ENCODE results near the gene DIPK1C.
"Not testable (repeated sequence)": the region's sequence is repeated elsewhere in the genome, so short reads cannot be mapped to it uniquely, and the experiment has no call there.

DIPK1C gene

DNA sequence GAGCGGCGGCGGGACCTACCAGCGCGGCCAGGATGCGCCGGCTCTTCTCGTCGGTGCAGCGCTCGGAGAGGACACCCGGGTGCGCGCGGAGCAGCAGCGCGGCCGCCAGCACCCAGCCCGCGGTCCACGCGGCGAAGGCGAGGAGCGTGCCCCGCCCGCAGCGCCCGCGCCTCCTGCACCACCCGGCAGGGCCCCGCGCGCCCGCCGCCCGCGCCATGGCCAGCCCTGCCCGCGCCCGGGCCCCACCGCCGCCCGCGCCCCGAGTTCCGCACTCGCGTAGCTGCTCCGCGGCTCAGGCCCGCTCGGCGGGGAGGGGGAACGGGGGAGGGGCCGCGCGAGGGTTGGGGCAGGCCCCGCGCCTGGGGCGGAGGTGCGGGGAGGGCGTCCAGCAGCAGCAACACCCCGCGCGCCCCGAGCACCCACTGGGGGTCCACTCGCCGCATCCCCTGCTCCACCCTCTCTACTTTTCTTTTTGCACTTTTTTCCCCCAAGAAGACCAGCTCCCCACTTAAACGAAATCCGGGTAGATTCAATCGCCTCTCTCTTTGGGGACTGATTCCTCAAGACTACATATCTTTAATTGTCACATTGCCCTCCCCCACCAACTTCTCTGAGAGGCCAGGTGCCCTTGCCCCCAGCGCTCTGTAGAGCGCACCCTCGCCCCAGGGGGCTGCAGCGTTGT, at the start of gene DIPK1C:
DIPK1C (minus strand) TSS at position 266 of the 682 bp plus-strand sequence; CDS start at position 217, 49 bp downstream.
- DNase-seq = no peak

DNA sequence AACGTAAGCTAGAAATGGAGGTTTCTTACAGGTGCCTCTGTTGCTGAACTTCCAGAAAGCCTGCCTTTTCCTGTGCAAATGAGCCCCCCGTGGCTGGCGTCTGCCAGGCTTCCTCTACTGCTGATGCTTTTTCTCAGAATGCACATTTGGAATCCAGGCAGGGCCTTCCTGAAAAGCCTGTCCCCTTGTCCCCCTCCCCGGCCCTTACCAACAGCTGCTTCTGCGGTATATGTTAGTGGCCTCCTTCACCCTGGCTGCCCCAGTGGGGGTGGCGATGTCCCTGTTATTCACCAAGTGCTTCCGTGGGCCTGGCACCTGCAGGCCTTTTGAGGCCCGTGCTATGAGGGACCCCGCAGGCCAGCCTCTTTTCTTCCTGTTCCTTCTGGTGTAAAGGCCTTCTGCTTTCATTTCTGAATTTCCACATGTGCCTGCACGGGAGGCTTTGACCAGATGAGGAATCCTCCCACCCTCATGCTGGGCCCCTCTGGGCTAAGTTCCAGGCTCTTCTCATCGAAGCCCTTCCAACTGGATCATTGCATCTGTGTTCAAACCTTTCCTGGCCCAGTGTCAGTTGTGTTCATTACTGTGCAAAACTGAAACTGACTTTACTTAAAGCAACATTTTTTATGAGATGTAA, 49.5 kb upstream of the DIPK1C start:
- peak; percentile 87 for DNase-seq

DNA sequence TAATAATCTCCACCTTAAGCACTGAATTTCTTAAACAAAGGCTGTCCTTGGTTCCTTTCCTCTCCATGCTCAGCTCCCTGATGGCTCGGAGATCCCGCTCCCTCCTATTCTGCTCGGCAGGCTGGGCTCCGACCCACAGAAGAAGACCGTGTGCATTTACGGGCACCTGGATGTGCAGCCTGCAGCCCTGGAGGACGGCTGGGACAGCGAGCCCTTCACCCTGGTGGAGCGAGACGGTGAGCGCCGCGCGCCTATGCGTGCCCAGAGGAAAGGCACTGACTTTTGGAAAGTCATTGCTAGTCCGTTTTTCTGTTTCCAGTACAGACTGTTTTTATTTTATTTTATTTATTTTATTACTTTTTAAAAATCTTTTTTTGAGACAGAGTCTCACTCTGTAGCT, 48.7 kb upstream of the DIPK1C start:
- DNase-seq = no peak

DNA sequence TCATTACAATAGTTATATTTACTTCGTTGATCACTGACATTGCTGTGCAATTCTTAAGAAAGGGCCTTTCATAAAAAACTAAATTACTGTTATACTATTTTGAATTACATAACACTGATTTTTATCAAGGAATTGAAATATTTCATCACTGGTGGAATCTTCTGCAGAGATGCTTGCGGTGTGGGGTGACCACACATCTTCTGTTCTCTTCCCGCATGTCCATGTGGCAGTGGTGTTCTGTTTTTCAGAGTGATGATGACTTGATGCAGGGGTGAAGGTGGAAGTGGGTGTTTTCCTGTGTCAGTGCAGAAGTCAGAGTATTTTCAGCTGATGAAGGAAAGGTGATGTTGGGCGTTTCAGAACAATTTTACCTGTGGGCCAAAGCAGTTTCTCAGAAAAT, 46.0 kb upstream of the DIPK1C start:
- DNase-seq = no peak

DNA sequence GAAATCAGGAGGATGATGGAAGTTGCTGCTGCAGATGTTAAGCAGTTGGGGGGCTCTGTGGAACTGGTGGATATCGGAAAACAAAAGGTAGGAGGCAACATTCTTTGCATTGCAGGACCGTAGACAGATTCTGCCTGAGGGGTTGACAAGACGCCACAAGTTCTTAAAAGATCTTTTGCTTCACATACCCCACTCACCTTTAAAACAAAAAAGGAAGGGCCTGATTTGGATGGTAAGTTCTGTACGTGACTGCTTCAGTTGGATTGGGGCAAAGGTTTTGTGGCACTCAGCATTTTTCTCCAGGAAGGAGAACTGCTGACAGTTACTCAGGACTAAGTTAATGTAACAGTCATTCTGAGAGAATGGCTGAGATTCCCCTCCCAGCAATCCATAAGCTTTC, 44.3 kb upstream of the DIPK1C start:
- no peak for DNase-seq

DNA sequence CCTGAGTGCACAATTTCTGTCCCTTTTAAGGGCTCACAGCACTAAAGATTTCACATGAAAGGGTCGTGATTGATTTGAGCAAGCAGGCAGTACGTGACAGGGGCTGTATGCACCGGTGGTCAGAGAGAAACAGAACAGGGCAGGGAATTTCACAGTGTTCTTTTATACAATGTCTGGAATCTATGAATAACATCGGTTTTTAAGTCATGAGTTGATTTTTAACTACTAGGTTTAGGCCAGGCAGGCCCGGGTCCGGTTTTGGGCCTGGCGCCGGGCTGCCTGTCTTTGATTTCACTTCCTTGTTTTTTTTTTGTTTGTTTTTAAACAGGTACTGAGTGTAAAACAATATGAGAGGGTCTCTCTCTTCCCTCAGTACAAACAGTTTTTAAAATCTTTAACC, 43.7 kb upstream of the DIPK1C start:
- DNase-seq = not testable (repeated sequence)

DNA sequence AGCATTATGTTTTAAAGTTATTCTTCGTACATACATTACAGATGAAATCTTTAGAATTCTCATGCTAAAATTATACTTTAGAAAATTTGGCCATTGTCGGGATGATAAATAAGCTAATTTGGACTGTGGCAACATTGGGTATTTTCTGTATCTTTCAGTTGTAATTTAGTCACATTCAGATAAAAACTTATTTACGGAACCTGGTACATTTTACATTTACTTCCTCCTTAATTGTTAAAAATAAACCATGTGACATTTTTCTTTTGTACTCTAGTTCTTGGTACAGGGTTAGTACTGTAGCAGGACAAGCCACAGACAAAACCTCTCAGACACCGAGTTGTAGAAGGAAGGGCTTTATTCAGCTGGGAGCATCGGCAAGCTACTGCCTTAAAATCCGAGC, 43.3 kb upstream of the DIPK1C start:
- peak; percentile 51 for DNase-seq

DNA sequence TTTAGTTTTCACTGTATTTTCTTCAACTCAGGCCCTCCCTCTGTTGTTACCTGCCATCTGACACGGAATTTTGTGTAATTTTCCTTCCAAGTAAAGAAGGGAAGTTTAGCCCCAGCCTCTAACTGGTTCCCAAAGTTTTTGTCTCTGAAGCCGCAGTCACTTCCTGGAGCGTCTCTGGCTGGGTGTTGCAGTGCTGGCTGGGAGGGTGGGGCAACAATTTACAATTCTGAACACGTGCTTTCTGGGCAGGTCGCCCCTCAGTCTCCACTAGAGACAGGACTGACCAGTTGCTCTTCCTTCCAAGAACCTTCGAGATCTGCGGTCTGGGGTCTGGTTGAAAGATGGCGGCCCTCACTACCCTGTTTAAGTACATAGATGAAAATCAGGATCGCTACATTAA, 42.5 kb upstream of the DIPK1C start:
- DNase-seq = peak; percentile 84

DNA sequence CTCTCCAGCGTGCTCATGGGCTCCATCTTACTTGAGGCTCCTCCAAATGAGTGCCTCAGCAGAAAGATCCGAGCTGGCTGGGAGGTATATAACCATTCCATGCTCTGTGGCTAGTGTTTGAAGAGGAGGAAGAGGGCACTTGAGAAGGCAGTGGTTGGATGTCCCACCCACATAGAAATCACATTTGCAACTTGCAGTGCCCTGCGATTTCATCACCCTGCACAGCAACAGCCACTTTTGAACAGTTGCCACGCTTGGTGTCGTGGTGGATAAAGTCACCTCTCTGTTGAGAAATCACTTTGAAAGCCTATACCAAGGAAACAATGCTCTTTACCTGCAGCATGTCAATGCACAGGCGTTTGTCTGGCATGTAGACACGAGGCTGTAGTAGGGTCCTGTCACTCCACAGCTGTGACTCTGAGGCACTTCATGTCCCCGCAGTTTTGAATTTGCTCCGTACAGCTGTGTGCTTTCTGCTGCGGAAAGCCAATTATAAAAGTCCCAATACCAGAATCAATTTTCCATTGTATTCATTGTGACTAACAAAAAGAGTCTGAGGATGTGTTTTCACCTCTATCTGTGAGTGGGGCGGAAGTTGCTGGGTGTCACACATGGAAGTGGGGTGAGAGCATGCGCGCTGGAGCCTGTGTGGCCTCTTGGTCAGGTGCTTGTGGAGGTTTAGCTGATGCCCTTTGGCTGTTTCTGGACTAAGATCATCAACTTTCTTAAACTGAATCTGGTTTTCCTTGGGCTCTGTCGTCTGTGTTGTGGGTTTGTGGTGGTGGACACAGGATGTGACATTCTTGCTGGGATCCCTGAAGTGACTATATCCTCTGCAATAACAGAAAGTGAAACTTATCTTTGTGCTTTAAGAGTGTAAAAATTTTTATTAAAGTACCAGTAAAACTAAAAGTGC, 41.9 kb upstream of the DIPK1C start:
- DNase-seq = peak; percentile 95

DNA sequence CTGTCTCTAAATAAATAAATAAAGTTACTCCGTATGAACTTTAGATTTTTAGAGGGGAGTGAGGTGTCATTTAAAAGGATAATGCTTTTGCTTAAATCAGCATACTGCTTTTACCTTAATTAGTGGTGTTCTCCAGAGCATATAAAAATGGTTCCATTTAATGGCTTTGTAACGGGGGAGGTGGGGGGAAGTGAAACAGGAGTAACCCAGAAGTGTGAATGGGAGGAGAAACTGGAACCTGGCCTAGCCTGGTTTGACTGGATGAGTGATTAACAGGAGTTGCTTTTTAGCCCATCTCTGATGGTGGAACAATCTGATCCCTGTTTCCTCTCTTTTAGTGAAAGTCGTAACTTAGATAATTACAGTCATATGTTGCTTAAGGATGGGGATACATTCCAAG, 40.7 kb upstream of the DIPK1C start:
- peak; percentile 59 for DNase-seq

DNA sequence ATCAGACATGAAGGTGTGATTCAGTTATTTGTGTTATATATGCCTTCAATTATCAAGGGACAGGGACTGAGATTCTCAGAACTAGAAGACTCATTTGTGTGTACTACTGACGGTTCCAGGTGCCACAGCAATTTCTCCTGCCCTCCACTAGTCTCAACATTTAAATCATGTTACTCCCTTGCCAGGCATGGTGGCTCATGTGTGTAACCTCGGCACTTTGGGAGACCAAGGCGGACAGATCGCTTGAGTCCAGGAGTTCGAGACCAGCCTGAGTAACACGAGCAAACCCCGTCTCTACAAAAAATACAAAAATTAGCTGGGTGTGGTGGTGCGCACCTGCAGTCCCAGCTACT, 40.2 kb upstream of the DIPK1C start:
- DNase-seq = no peak

DNA sequence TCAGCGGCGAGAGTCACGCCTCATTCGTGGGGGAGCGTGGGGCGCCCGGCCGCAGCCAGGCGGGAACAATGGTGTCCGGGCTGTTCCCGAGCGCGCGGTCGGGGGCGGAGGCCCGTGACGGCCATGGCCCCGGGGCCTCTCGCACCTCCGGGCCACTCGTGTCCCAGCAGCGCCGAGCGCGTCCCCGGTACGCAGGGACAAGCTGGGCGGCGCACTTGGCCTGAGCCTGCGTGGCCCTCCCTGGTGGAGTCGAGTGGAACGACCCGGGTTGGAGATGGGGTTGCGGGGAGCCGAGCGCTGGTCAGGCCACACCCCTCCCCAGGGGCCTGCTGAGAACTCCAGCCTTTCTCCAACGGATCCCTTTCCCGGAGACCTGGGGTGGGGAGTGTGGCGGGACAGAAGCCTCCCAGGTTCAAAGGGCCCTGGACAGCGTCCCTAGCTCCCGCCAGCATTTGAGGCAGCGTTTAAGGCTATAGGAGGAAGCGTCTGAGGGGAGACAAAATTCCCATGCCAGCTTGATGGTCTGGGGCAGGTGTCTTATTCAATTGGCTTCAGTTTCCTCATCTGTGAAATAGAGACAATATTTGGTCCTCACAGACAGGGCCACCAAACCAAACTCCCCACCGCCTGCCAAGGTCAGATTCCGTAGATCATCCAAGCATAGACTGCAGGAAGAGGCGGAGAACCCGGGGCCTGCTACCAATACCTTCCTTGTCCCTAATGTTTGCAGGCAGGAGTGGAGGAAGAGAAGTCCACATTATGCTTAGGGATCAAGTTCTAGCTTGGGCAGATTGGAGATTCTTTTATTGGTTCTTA, 39.6 kb upstream of the DIPK1C start:
- peak; percentile 36 for DNase-seq

DNA sequence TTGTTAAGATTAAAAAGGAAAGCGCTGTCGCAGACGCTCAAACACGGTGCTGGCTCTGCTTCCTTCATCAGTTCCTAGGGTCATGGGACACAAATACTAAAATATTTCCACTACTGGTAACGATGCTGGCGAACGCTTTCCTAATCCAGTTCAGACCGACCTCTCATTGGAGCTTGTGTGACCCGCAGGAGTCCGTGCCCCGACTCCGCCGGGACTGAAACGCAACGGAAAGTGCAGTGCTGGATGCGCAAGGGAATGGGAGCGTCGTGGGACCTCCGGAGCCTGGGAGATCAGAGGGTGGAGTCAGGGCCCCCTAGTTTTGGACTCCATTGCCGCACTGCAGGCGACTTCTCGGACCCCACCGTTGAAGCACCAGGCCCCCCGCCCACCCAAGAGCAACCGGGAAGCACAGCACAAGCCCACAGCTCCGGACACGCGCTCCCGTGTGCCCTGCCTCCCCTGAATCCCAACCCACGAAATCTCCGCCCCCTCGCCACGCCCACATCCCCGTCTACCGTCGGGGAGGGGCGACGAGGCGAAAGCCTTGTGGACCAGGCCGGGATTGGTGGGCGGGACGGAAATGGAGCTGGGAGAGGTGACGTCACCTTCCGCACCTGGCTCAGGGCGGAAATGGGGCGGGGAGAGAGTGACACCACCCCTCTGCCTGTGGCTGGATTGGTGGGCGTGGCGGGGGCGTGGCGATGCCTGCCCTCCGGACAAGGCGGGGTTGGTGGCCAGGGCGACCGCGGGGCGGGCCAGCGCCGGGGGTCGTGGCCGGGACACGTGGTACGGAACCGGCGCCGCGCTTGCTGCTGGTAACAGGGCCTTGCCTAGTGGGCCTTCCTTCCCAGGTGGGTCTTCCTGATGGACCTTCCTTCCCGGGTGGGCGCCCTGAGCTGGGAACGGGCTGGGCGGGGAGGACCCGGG, 38.7 kb upstream of the DIPK1C start, which contains the start of gene CNDP2:
CNDP2 (plus strand) TSS at position 783 of the 927 bp plus-strand sequence. CDS start 3,611 bp downstream, outside the sequence.
- DNase-seq = peak; percentile 98

DNA sequence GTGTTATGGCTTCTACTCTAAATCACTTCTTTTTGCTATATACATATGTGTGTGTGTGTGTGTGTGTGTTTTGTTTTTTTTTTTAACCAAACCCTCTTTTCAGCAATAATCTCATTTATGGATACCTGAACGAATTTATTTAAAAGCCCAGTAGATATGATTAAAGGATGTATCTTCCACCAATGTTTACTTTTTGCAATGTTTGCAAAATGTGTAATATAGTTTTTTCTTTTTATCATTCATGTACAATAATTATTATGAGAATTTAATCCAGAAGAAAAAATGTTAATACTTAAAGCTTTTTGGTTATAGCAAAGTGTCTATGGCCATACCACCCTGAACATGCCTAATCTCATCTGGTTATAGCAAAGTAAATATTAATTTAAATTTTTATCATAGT, 37.4 kb upstream of the DIPK1C start:
- no peak for DNase-seq

DNA sequence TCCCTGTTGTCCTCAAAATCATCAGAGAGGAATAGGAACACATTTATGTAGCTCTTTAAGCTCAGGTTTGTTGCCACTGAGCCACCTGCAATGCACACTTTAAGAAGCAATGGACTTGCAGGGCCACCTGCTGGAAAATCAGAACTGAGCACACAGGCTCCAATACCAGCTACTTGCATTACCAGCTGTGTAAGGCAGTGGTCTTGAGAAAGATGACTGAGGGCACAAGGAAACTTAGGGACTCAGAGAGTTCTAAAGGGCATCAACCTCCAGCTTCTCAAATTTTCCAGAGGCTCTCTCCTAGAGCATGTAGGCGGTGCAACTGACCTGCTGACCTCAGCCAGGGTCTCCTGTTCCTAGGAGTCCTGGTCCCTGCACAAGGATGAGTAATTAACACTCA, 36.6 kb upstream of the DIPK1C start:
- peak; percentile 76 for DNase-seq

DNA sequence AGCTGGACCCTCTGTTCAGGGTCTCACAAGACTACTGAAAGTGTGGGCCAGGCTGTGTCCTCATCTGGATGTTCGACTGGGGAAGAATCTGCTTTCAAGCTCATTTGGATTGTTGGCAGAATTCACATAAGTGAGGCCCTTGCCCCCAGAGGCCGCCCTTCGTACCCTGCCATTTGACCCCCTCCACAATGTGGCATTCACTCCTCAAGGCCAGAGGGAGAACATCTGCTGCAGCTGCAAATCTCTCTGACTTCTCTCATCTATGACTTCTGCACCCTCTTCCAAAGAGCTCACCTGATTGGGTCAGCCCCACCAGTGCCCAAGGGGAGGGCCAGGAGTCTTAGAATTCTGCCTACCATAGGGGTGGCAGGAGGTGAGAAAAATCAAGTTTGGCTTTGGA, 35.2 kb upstream of the DIPK1C start:
- no peak for DNase-seq

DNA sequence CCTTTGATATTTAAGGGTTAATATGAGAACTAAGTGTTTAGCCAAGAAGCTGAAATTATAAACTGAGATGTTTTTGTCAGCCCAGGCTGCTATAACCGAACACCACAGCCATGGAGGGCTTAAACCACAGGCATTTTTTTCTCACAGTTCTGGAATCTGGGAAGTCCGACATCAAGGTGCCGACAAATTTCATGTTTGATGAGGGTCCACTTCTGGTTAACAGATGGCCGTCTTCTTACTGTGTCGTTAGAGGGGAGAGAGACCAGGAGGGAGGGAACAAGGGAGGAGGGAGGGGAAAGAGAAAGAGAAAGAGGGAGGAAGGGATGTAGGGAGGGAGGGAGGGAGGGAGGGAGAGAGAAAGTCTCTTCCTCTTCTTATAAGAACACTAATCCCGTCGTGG, 32.6 kb upstream of the DIPK1C start:
- peak; percentile 24 for DNase-seq

DNA sequence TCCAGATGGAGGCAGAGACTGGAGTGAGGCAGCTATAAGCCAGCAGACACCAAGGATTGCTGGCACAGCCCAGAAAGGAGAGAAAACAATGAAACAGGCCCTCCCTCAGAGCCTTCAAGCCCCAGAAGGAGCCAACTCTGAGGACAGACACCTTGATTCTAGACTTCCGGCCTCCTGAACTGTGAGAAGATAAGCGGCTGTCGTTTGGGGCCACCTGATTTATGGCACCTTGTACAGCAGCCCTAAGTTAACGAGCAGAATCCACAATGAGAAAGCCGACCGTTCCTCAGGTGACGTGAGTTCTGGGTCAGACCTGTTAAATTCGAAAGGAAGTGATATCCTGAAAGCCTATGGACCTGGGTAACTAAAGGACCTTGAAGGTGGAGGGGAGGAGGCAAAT, 31.8 kb upstream of the DIPK1C start:
- no peak for DNase-seq

DNA sequence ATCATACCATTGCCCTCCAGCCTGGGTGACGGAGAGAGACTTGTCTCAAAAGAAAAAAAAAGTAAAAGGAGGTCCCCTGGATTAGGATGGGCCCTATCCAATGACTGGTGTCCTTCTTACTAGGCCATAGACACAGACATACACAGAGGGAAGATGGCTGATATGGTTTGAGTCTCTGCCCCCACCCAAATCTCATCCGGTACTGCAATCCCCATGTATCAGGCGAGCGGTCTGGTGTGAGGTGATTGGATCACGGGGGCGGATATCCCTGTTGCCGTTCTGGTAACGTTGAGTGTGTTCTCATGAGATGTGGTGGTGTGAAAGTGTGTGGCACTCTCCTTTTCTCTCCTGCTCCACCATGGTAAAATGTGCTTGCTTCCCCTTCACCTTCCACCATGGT, 31.2 kb upstream of the DIPK1C start:
- DNase-seq = no peak

DNA sequence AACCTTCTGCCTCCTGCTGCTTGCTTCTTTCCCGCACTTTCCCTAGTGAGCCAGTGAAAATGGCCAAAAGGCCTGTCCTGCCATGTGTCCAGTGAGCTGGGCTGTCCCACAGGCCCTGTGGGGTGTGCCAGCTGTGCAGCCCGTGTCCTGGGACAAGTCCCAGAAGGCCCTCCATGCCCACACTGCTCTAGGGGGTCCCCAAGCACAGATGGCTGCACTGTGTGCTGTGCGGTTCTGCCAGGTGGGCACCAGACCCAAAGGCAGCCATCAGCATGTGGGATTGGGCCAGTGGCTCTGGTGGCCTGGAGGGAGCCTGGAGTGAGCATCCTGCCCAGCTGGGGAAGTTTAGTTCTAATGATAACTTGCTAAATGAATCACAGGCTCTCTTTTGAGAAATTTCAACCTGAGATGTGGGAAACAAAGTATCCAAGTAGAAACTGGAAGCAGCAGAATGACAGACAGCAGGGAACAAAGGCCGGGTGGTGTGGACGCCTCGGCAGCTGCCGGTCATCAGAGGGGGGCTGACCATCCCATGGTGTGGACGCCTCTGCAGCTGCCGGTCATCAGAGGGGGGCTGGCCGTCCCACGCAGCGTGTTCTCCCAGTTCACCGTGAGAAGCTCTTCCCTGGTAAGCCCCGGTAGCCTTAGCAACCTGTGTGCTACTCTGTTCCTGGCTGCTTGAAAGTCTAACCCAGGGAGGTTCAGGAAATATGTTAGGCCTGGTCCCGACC, 29.2 kb upstream of the DIPK1C start:
- no peak for DNase-seq

DNA sequence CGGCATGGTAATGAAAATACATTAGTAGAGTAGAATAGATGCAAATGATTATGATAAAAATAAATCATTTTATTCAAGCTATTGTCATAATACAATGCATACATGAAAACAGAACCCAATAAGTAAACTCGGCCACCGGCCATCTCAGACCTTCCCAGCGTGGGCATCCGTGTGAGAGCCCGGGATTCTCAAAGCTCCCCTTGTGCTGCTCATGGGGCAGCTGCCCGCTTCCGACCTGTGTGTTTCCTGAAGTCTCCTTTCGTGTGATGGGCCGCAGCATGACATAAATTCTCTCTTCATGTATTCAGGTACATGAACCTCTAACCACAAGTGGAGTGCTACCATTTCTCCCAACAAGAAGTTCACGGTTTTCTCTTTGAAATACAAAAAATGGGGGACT, 25.6 kb upstream of the DIPK1C start:
- DNase-seq = no peak
